ENCODE measurements around the gene PDE4B.

Gene PDE4B

DNA sequence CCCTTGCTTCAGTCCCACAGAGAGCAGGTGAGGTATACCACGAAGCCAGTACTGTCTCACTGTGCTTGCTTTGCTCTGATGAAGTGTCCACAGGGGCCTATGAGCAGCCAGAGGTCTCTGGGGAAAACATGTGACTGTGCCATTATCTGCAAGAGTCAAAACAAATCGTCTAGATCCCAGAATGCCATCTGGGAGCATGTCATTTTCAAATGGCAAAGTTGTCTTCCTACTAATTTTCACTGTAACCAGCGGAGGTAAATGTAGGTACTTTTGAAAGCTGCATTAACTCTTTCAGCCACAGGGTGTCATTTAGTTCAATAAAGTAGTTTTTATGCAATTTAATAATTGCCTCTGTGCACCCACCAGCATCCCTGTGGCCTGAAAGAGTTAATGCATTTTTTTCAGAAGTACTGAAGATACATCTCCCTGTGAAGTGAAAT is 567.6 kb downstream of the PDE4B start:
- H3K36me3 ChIP-seq (ENCODE audit: control insufficient read depth, insufficient read depth, low read length) = no peaks in the 10 kb centered on the region
- no peaks in the 10 kb centered on the region for H3K27me3 ChIP-seq (ENCODE audit: control insufficient read depth, insufficient read depth, low read length)
- no peak overlapping the region for H3K4me3 ChIP-seq (ENCODE audit: low read depth, low read length)
- TF ChIP-seq, protein P1, sequence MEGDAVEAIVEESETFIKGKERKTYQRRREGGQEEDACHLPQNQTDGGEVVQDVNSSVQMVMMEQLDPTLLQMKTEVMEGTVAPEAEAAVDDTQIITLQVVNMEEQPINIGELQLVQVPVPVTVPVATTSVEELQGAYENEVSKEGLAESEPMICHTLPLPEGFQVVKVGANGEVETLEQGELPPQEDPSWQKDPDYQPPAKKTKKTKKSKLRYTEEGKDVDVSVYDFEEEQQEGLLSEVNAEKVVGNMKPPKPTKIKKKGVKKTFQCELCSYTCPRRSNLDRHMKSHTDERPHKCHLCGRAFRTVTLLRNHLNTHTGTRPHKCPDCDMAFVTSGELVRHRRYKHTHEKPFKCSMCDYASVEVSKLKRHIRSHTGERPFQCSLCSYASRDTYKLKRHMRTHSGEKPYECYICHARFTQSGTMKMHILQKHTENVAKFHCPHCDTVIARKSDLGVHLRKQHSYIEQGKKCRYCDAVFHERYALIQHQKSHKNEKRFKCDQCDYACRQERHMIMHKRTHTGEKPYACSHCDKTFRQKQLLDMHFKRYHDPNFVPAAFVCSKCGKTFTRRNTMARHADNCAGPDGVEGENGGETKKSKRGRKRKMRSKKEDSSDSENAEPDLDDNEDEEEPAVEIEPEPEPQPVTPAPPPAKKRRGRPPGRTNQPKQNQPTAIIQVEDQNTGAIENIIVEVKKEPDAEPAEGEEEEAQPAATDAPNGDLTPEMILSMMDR (IDR thresholded peaks at IDR 0.05) = no peak
- H2AFZ ChIP-seq = no peak overlapping the region
- no peaks in the 10 kb centered on the region for H3K9me3 ChIP-seq (ENCODE audit: control insufficient read depth, low read length)
- H3K27ac ChIP-seq = no peak overlapping the region
- H3K4me1 ChIP-seq = no peaks in the 10 kb centered on the region
- no peak overlapping the region for H3K9ac ChIP-seq
- no peaks in the 10 kb centered on the region for H3K79me2 ChIP-seq
- no peak overlapping the region for H3K4me2 ChIP-seq (ENCODE audit: low read length)

DNA sequence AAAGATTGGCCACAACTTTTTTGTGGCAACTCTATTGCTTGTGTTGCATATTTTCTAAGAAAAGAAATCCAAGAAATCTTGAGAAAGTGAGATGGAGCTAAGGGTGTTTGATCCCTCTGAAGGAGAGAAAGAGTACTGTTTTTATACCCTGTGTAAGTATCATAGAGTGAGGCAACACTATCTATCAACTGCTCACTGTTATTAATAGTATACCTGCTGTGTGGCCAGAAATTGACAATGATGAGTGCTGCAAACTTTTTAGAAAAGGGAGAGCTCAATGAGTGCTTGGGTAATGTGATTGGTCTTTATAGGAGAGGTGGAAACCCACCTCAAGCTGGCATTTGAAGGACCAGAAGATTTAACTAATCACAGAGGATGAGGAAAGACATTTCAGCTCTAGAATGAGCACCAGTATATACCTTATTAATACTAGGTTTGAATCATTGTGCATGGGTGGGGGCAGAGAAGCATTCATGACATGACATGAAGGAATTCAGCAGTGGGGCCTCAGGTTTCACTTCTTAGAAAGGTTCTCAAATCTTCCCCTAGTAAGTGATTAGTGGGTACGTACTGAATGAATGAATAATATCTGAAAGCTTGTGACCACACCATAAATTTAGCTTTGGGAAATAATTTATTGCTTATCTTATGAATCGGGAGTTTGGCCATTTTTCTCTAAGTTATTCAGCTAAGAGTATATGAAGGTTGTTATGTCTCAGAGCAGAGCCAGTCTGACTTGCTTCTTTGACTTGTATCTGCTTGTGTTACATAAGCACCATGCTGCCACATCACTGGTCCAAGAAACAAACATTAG is 572.1 kb downstream of the PDE4B start:
- Histone ChIP-seq H2AFZ (no peak overlapping the region), H3K79me2 (no peaks in the 10 kb centered on the region), H3K27ac (no peak overlapping the region), H3K9me3 (ENCODE audit: control insufficient read depth, low read length) (no peaks in the 10 kb centered on the region), H3K27me3 (ENCODE audit: control insufficient read depth, insufficient read depth, low read length) (no peaks in the 10 kb centered on the region), H3K4me2 (ENCODE audit: low read length) (no peak overlapping the region), H3K9ac (no peak overlapping the region), H3K4me3 (ENCODE audit: low read depth, low read length) (no peak overlapping the region), H3K36me3 (ENCODE audit: control insufficient read depth, insufficient read depth, low read length) (no peaks in the 10 kb centered on the region), H3K4me1 (no peaks in the 10 kb centered on the region)
- TF ChIP-seq, protein P1 (IDR thresholded peaks at IDR 0.05) = no peak

DNA sequence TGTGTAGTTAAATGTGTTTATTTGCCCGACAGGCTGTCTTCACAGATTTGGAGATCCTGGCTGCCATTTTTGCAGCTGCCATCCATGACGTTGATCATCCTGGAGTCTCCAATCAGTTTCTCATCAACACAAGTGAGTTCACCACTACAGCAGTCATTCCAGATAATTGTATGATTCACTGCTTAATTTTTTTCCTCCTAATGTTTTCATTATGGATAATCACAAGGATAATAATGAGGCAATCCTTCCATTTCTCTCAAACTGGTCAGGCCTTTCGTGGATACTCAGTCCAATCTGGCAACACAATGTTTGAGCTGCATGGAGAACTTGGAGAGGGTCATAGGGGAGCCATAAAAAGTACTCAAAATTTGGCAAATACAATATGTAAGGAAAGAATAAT is 572.9 kb downstream of the PDE4B start:
- Histone ChIP-seq H3K27ac (no peak overlapping the region), H3K4me2 (ENCODE audit: low read length) (no peak overlapping the region), H3K9ac (no peak overlapping the region), H3K4me1 (no peaks in the 10 kb centered on the region), H3K4me3 (ENCODE audit: low read depth, low read length) (no peak overlapping the region), H3K36me3 (ENCODE audit: control insufficient read depth, insufficient read depth, low read length) (no peaks in the 10 kb centered on the region), H2AFZ (no peak overlapping the region), H3K27me3 (ENCODE audit: control insufficient read depth, insufficient read depth, low read length) (no peaks in the 10 kb centered on the region), H3K9me3 (ENCODE audit: control insufficient read depth, low read length) (no peaks in the 10 kb centered on the region), H3K79me2 (no peaks in the 10 kb centered on the region)
- TF ChIP-seq, protein P1 (IDR thresholded peaks at IDR 0.05) = no peak

DNA sequence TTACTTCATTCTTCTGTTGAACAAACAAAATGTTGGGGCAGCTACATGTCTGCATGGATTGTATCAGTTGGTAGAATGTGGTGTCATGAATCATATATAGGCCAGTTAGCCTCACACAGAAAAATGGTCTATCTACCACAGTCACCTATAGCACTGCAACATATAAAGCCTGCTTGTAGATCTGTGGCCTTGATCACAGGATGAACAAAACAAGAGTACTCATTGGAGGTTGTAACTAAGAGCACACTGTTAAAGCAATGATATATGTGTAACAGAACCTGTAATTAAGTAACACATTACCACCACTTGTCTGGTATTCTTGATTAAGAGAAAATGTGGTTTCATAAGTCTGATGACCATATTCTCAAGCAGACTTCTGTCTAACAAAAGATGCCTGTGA is 573.9 kb downstream of the PDE4B start:
- H3K27me3 ChIP-seq (ENCODE audit: control insufficient read depth, insufficient read depth, low read length) = no peaks in the 10 kb centered on the region
- no peak overlapping the region for H3K4me2 ChIP-seq (ENCODE audit: low read length)
- no peak overlapping the region for H3K27ac ChIP-seq
- TF ChIP-seq, protein P1 (IDR thresholded peaks at IDR 0.05) = no peak
- no peaks in the 10 kb centered on the region for H3K4me1 ChIP-seq
- no peaks in the 10 kb centered on the region for H3K79me2 ChIP-seq
- no peak overlapping the region for H3K4me3 ChIP-seq (ENCODE audit: low read depth, low read length)
- no peaks in the 10 kb centered on the region for H3K9me3 ChIP-seq (ENCODE audit: control insufficient read depth, low read length)
- H3K9ac ChIP-seq = no peak overlapping the region
- no peaks in the 10 kb centered on the region for H3K36me3 ChIP-seq (ENCODE audit: control insufficient read depth, insufficient read depth, low read length)
- no peak overlapping the region for H2AFZ ChIP-seq

DNA sequence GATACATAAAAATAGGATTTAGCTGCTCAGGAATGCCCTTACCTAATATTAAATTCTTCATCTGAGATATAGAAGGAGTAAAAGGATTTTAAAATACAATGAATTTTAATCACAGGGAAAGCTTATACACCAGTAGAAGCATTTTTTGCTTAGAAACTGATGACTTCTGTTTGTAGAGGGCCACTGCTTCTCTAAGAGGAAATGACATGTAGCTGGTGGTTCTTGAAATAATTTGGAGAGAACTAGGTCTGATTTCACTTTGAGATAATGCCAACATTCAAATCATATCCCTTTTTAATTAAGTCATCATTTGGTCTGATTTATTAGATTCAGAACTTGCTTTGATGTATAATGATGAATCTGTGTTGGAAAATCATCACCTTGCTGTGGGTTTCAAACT is 574.7 kb downstream of the PDE4B start:
- Histone ChIP-seq H3K9me3 (ENCODE audit: control insufficient read depth, low read length) (no peaks in the 10 kb centered on the region), H2AFZ (no peak overlapping the region), H3K4me1 (no peaks in the 10 kb centered on the region), H3K4me2 (ENCODE audit: low read length) (no peak overlapping the region), H3K9ac (no peak overlapping the region), H3K36me3 (ENCODE audit: control insufficient read depth, insufficient read depth, low read length) (no peaks in the 10 kb centered on the region), H3K79me2 (no peaks in the 10 kb centered on the region), H3K27me3 (ENCODE audit: control insufficient read depth, insufficient read depth, low read length) (no peaks in the 10 kb centered on the region), H3K27ac (no peak overlapping the region), H3K4me3 (ENCODE audit: low read depth, low read length) (no peak overlapping the region)
- TF ChIP-seq, protein P1 (IDR thresholded peaks at IDR 0.05) = no peak

Data from parathyroid adenoma (tissue), 2 donors.